ENCODE results near the gene NEAT1.
A peak's percentile ranks its signal among the peaks of the same experiment; 100 is the strongest.

The NEAT1 gene

GRCh38 chr11:65474864-65475263 lies 52.3 kb downstream of the NEAT1 start:
- no peak for DNase-seq (ENCODE audit: low spot score)
- TF ChIP-seq CTCF (IDR thresholded peaks at IDR 0.05; ENCODE audit: extremely low read depth, missing control alignments), result no peak

GRCh38 chr11:65476632-65477148 lies 54.1 kb downstream of the NEAT1 start:
- TF ChIP-seq CTCF (IDR thresholded peaks at IDR 0.05; ENCODE audit: extremely low read depth, missing control alignments), result no peak

GRCh38 chr11:65477149-65477965 lies 54.8 kb downstream of the NEAT1 start:
- DNase-seq (ENCODE audit: low spot score), result peak; percentile 95
- TF ChIP-seq CTCF (IDR thresholded peaks at IDR 0.05; ENCODE audit: extremely low read depth, missing control alignments), result no peak

More at GRCh38 chr11:65476632-65477148, 54.1 kb downstream of the NEAT1 start:
- DNase-seq (ENCODE audit: low spot score), result no peak

GRCh38 chr11:65478388-65479183 lies 56.0 kb downstream of the NEAT1 start:
- no peak for DNase-seq (ENCODE audit: low spot score)
- TF ChIP-seq CTCF (IDR thresholded peaks at IDR 0.05; ENCODE audit: extremely low read depth, missing control alignments), result no peak

GRCh38 chr11:65479184-65480145 lies 56.9 kb downstream of the NEAT1 start:
- peak; percentile 36 for TF ChIP-seq CTCF (IDR thresholded peaks at IDR 0.05; ENCODE audit: extremely low read depth, missing control alignments)
- no peak for DNase-seq (ENCODE audit: low spot score)

GRCh38 chr11:65482306-65482850 lies 59.8 kb downstream of the NEAT1 start:
- no peak for TF ChIP-seq CTCF (IDR thresholded peaks at IDR 0.05; ENCODE audit: extremely low read depth, missing control alignments)

More at GRCh38 chr11:65482306-65482850, 59.8 kb downstream of the NEAT1 start:
- no peak for DNase-seq (ENCODE audit: low spot score)
